Activated CD4-positive, alpha-beta T cell treated with anti-CD3 and anti-CD28 coated beads, Interleukin-2, amount 10 ng/mL, durations not matched to agents 24 days and 14 days (primary cell): Measurements from ENCODE around the gene RAD21L1. TPM values are rescaled to one million over a fixed set of nuclear protein-coding genes. Genes with fewer than 3 reads are reported as not detected.
"Not testable (repeated sequence)": the region's sequence is repeated elsewhere in the genome, so short reads cannot be mapped to it uniquely, and the experiment has no call there.

Source experiments
- DNase-seq: peaks from one replicate; pipeline ENCODE4 v3.0.0; 2022
- H3K27ac Mint-ChIP-seq: one replicate; pipeline ENCODE4 v1.8.0; 2022; ENCODE audit warnings: mild to moderate bottlenecking, mixed read lengths
- H3K27me3 Mint-ChIP-seq: one replicate; pipeline ENCODE4 v1.8.0; 2022; ENCODE audit warnings: mixed read lengths
- H3K36me3 Mint-ChIP-seq: one replicate; pipeline ENCODE4 v1.8.0; 2022; ENCODE audit warnings: low read depth, mild to moderate bottlenecking, mixed read lengths
- H3K4me1 Mint-ChIP-seq: one replicate; pipeline ENCODE4 v1.8.0; 2021; ENCODE audit warnings: mixed read lengths
- H3K4me3 Mint-ChIP-seq: one replicate; pipeline ENCODE4 v1.8.0; 2022; ENCODE audit warnings: mild to moderate bottlenecking, moderate library complexity, mixed read lengths
- H3K9me3 Mint-ChIP-seq: one replicate; pipeline ENCODE4 v1.8.0; 2021; ENCODE audit warnings: mixed read lengths
- intact Hi-C: fragments of 100-400 bp; cut with micrococcal nuclease; formaldehyde crosslinking; loops from one replicate; pipeline ENCODE4 v1.15.1; 2023
- total RNA-seq: library from RNA; stranded (reverse); gene quantifications from 2 replicates; pipeline ENCODE4 v1.2.3, GENCODE V29; 2022

The RAD21L1 gene
- total RNA-seq, 1 donor from 2014 or later = not detected

DNA sequence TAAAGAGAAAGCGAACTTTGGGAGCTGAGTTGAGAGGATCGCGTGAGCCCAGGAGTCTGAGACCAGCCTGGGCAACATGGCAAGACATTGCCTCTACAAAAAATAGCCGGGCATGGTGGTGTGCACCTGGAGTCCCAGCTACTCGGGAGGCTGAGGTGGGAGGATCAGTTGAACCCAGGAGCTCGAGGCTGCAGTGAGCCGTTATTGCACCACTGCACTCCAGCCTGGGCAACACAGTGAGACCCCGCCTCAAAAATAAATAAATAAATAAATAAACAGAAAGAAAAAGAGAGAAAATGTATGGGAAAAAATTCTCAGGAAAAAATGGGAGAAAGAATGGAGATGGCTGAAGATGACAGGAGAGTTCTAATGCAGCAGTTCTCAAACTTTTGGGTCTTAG, 20.0 kb upstream of the RAD21L1 start:
- H3K9me3 Mint-ChIP-seq = no peaks in the 10 kb centered on the region
- no peaks in the 10 kb centered on the region for H3K36me3 Mint-ChIP-seq

DNA sequence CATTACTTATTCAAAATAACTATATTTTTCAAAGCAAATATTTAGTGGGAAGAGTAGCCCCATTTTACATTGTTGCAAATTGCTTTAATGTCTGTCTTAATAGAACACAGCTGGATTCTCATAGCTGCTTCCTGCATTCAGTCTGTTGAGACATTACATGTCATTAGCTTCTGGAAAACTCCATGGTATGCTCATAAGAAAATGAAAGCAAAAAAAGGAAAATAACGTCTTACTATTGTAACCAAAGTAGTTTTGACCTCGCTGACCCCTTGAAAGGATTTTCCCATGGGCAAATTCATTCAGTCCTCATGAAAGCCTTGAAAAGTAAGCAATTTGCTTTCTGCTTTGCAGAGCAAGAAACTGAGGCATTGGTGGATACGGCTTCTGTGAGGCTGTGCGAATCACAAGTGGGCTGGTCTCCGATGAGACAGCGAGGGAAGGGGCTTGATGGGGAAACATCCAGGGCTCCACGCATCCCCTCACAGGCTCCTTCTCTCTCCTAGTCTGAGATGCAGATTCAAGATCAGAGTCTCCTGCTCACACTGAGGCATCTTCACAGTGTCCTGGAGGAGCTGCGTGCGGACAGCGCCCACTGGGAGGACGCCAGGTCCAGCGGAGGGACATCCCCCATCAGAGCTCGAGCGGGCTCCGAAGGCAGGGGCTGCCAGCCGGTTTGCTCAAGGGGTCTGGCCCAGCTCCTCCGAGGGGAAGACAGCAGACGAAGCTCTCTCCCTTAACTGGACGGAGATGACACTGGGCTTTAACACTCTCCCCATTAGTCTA, 19.3 kb upstream of the RAD21L1 start:
- H3K4me3 Mint-ChIP-seq = no peak overlapping the region
- no peaks in the 10 kb centered on the region for H3K36me3 Mint-ChIP-seq
- peaks cover 24% of the 10 kb centered on the region for H3K27me3 Mint-ChIP-seq
- H3K4me1 Mint-ChIP-seq = no peaks in the 10 kb centered on the region
- DNase-seq = no peak
- no peaks in the 10 kb centered on the region for H3K9me3 Mint-ChIP-seq
- H3K27ac Mint-ChIP-seq = no peak overlapping the region
- intact Hi-C loops = no loop called here

More for the DNA sequence above, 20.0 kb upstream of the RAD21L1 start:
- H3K27me3 Mint-ChIP-seq = peaks cover 21% of the 10 kb centered on the region
- H3K4me3 Mint-ChIP-seq = no peak overlapping the region
- DNase-seq = no peak
- H3K4me1 Mint-ChIP-seq = no peaks in the 10 kb centered on the region
- no peak overlapping the region for H3K27ac Mint-ChIP-seq
- intact Hi-C loops = no loop called here

- H3K9me3 Mint-ChIP-seq = no peaks in the 10 kb centered on the region
- intact Hi-C loops = no loop called here
- peaks cover 3% of the 10 kb centered on the region for H3K4me1 Mint-ChIP-seq
- peaks cover 28% of the 10 kb centered on the region for H3K27me3 Mint-ChIP-seq
- no peaks in the 10 kb centered on the region for H3K36me3 Mint-ChIP-seq
- no peak overlapping the region for H3K27ac Mint-ChIP-seq
- no peak overlapping the region for H3K4me3 Mint-ChIP-seq
- no peak for DNase-seq
Observed at GRCh38 chr20:1207293-1207878, 18.5 kb upstream of the RAD21L1 start.

DNA sequence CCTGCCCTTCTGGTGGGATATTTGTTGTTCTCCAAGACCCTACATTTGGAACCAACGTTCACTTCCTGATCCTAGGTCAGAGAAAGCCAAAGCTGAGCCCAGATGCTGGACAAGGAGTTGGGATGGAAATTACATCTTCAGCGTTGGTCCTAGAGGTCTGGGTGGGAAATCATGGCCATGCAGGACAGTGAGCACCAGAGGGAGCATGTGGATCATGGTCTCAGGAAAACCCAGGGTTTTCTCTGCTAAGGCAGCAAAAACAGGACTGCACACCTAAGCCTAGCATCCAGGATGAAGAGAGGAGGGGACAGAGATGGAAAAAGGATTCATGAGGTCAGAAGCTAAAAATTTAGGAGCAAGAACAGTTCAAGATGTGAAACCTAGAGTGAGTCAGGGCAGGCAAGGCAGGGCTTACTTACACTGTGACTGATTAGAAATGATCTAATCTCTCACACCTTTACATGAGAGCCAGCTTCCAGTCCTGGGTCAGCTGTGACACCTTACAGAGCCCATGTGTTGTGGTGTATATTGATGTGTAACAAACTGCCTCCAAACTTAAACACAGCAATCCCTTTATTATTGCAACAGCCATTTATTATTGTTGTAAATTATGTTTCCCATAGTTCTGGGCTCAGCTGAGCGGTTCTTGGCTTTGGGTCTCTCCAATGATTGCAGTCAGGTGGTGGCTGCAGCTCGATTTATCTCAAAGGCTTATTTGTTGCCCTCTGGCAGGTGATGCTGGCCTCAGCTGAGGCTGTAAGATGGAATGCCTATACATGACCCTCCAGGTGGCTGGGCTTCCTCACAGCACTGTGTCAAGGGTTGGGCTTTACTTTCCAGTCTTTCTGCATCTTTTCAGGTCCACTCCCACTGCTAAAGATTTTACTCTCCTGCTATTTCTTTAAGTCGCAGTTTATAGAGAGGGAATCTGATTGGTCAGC, 16.1 kb upstream of the RAD21L1 start:
- H3K27me3 Mint-ChIP-seq = peaks cover 24% of the 10 kb centered on the region
- peak overlapping the region; percentile 1 for H3K27ac Mint-ChIP-seq
- intact Hi-C loops = loop anchor here (5.0 to 10.0 kb wide), 2 partner anchors 235 to 392 kb away; no protein-coding TSS in a partner anchor
- peaks cover 14% of the 10 kb centered on the region for H3K4me1 Mint-ChIP-seq
- H3K9me3 Mint-ChIP-seq = no peaks in the 10 kb centered on the region
- DNase-seq = no peak
- no peaks in the 10 kb centered on the region for H3K36me3 Mint-ChIP-seq
- H3K4me3 Mint-ChIP-seq = no peak overlapping the region

DNA sequence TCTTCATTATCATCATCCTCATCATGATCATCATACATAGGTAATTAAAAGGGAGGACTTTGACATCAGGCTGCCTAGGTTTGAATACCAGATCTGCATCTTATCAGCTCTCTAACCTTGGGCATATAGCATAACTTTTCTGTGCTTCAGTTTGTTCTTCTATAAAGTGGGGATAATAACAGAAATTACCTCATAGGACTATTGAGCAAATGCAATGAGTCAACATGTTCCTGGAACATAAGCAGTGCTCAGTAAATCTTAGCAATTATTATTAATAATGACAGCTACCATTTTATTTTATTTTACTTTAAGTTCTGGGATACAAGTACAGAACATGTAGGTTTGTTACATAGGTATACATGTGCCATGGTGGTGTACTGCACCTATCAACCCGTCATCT, 15.3 kb upstream of the RAD21L1 start:
- Mint-ChIP-seq H3K36me3 (no peaks in the 10 kb centered on the region), H3K4me3 (no peak overlapping the region), H3K4me1 (peaks cover 22% of the 10 kb centered on the region), H3K9me3 (no peaks in the 10 kb centered on the region), H3K27ac (no peak overlapping the region), H3K27me3 (peaks cover 24% of the 10 kb centered on the region)
- intact Hi-C loops = loop anchor here (5.0 to 10.0 kb wide), 2 partner anchors 236 to 393 kb away; no protein-coding TSS in a partner anchor
- DNase-seq = no peak

GRCh38 chr20:1212023-1212422, 13.8 kb upstream of the RAD21L1 start:
- Mint-ChIP-seq H3K36me3 (no peaks in the 10 kb centered on the region), H3K27ac (no peak overlapping the region), H3K4me3 (no peak overlapping the region), H3K9me3 (no peaks in the 10 kb centered on the region), H3K27me3 (peaks cover 24% of the 10 kb centered on the region), H3K4me1 (peaks cover 31% of the 10 kb centered on the region)
- DNase-seq = no peak
- intact Hi-C loops = loop anchor here (2.0 to 10.0 kb wide), 3 partner anchors 23 to 395 kb away; no protein-coding TSS in a partner anchor

DNA sequence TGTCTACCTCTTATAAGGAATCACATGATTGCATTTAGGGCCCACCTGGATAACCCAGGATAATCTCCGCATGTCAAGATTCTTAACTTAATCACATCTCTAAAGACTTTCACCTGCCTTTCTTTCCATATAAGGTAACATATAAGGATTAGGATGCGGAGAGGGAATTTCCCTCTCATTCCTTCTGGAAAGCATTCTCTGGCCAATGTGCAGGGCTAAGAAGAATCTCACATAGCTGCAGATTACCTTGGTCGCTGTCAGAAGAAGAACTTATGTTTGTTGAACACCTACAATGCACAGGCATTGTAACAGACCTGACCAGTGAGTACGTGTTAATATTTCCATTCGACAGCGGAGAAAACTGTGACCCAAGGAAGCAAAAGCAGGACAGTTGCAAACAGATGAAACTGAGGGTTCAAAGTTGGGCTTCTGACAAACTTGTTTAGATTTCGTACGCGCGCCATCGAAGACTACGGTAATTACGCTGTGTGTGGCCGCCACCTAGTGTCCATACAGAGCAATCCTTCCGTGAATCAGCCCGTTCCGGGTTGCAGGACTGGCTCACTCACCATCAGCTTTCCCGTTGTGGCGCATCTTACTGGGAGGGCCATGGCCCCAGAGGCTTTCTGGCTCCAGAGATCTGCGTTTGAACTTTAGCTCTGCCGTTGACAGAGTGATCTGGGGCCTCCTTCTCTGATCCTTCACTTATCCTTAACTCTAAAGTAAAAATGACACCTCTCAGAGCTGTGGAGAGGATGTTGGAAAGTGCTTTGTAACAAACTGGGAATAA, 13.0 kb upstream of the RAD21L1 start:
- peak; percentile 91 for DNase-seq
- intact Hi-C loops = loop anchor here (2.0 to 10.0 kb wide), 3 partner anchors 24 to 396 kb away; no protein-coding TSS in a partner anchor
- Mint-ChIP-seq H3K4me1 (peaks cover 31% of the 10 kb centered on the region), H3K27ac (no peak overlapping the region), H3K27me3 (peaks cover 21% of the 10 kb centered on the region), H3K36me3 (no peaks in the 10 kb centered on the region), H3K4me3 (no peak overlapping the region), H3K9me3 (no peaks in the 10 kb centered on the region)

DNA sequence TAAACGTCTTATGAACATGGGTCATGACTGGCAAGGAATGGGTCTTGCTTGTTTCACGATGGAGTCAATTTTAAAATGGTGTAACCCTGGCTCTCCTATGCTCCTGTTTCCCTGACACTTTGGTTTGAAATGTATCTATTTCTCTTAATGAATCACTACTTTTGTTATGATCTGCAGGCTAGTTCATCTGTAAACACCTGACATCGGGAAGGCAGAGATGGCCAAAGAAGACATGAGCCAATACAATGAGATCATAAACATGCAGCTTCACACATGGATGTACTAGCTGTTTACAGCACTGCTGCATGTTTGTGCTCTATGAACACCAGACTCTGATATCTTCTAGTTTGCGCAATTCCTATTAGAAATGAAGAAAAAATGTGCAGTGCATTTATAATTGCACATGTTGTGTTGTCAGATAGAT, 11.0 kb upstream of the RAD21L1 start:
- H3K36me3 Mint-ChIP-seq = peaks cover 1% of the 10 kb centered on the region
- H3K27me3 Mint-ChIP-seq = peaks cover 26% of the 10 kb centered on the region
- no peaks in the 10 kb centered on the region for H3K9me3 Mint-ChIP-seq
- intact Hi-C loops = loop anchor here (2.0 to 10.0 kb wide), 4 partner anchors 106 to 398 kb away; partner anchors contain the start of gene FAM110A
- peaks cover 31% of the 10 kb centered on the region for H3K4me1 Mint-ChIP-seq
- peak overlapping the region; percentile 90 for H3K27ac Mint-ChIP-seq
- no peak overlapping the region for H3K4me3 Mint-ChIP-seq
- no peak for DNase-seq

GRCh38 chr20:1215386-1216170, 10.3 kb upstream of the RAD21L1 start:
- Mint-ChIP-seq H3K9me3 (no peaks in the 10 kb centered on the region), H3K27me3 (peaks cover 28% of the 10 kb centered on the region), H3K4me3 (peak overlapping the region; percentile 67), H3K36me3 (peaks cover 1% of the 10 kb centered on the region), H3K4me1 (peaks cover 31% of the 10 kb centered on the region), H3K27ac (peak overlapping the region; percentile 90)
- intact Hi-C loops = loop anchor here (2.0 to 10.0 kb wide), 3 partner anchors 107 to 383 kb away; partner anchors contain the start of gene FAM110A
- DNase-seq = peak; percentile 78

DNA sequence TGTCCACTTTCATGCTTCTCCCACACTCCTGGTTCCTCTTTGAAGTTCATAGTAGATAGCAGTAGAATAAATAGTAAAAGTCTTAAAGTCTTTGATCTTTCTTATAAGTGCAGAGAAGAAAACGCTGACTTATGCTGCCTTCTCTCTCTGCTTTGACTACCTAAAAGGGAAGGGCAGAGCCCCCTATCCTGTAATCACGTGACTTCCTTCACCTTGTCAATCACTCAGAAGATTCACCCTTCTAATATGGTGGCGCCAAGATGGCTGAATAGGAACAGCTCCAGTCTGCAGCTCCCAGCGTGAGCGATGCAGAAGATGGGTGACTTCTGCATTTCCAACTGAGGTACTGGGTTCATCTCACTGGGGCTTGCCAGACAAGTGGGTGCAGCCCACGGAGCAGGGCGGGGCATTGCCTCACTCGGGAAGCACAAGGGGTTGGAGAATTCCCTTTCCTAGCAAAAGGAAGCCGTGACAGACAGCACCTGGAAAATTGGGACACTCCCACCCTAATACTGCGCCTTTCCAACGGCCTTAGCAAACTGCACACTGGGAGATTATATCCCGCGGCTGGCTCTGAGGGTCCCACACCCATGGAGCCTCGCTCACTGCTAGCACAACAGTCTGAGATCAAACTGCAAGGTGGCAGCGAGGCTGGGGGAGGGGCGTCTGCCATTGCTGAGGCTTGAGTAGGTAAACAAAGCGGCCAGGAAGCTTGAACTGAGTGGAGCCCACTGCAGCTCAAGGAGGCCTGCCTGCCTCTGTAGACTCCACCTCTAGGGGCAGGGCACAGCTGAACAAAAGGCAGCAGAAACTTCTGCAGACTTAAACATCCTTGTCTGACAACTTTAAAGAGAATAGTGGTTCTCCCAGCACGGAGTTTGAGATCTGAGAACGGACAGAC, 9.1 kb upstream of the RAD21L1 start:
- intact Hi-C loops = loop anchor here (5.0 to 10.0 kb wide), 2 partner anchors 242 to 384 kb away; partner anchors contain the start of gene FAM110A
- not testable (repeated sequence) for H3K36me3 Mint-ChIP-seq, DNase-seq, H3K9me3 Mint-ChIP-seq, H3K27ac Mint-ChIP-seq
- Mint-ChIP-seq H3K4me3 (peak overlapping the region; percentile 35), H3K4me1 (peaks cover 31% of the 10 kb centered on the region), H3K27me3 (peaks cover 33% of the 10 kb centered on the region)

- DNase-seq, H3K4me3 Mint-ChIP-seq, H3K9me3 Mint-ChIP-seq, H3K27ac Mint-ChIP-seq, H3K36me3 Mint-ChIP-seq: not testable (repeated sequence)
- H3K4me1 Mint-ChIP-seq = peaks cover 16% of the 10 kb centered on the region
- intact Hi-C loops = loop anchor here (10.0 kb wide), 1 partner anchor 102 kb away; the partner anchor contains the start of gene SDCBP2
- H3K27me3 Mint-ChIP-seq = peaks cover 56% of the 10 kb centered on the region
Observed at GRCh38 chr20:1222750-1223149, 3.1 kb upstream of the RAD21L1 start.
